A549 (cell line): ENCODE data around the gene PDCD2L. TPM values are rescaled to one million over a fixed set of nuclear protein-coding genes. Genes with fewer than 3 reads are reported as not detected.

Experiments used
- BCL3 ChIP-seq: fragments of >200 bp; sonication (Bioruptor Twin); formaldehyde crosslinking; IDR thresholded peaks from 3 replicates; pipeline ENCODE4 v1.6.1; 2016
- BHLHE40 ChIP-seq: IDR thresholded peaks from 2 replicates; pipeline ENCODE4 v1.6.1; 2012; ENCODE audit warnings: low read depth, low read length, inconsistent platforms
- CBX2 ChIP-seq: fragments of 200-600 bp; sonication (generic); IDR thresholded peaks from 2 replicates; pipeline ENCODE4 v1.6.1; 2016; ENCODE audit warnings: low read depth, mild to moderate bottlenecking, borderline replicate concordance
- CBX8 ChIP-seq: fragments of 200-600 bp; sonication (generic); IDR thresholded peaks from 2 replicates; pipeline ENCODE4 v1.6.1; 2016
- CHD2 ChIP-seq: fragments of 150-350 bp; IDR thresholded peaks from 2 replicates; pipeline ENCODE4 v1.6.1; 2014; ENCODE audit warnings: low read length; ENCODE audit not compliant: partially characterized antibody
- EHF ChIP-seq: fragments of 250-450 bp; sonication (Bioruptor Pico); IDR thresholded peaks from 2 replicates; pipeline ENCODE4 v1.5.0; 2020; ENCODE audit warnings: mild to moderate bottlenecking
- EHMT2 ChIP-seq: fragments of 200-600 bp; sonication (generic); IDR thresholded peaks from 2 replicates; pipeline ENCODE4 v1.6.1; 2016; ENCODE audit warnings: antibody characterized with exemption, low read depth, mild to moderate bottlenecking, moderate library complexity
- EP300 ChIP-seq, 2 experiments: fragments of >200 bp; sonication (Bioruptor Twin); formaldehyde crosslinking; IDR thresholded peaks; 2 replicates in 1 of 2; 3 replicates in 1 of 2; pipeline ENCODE4 v1.6.1; 2016 to 2017
- ESRRA ChIP-seq: fragments of 150-350 bp; IDR thresholded peaks from 2 replicates; pipeline ENCODE4 v1.6.1; 2014; ENCODE audit warnings: mild to moderate bottlenecking, low read length, borderline replicate concordance
- FOSL2 ChIP-seq, 2 experiments: fragments of 450-650 bp in 1 of 2; fragments of >200 bp in 1 of 2; sonication (Bioruptor Twin) in 1 of 2; formaldehyde crosslinking; IDR thresholded peaks; 2 replicates each; pipeline versions ENCODE4 v1.5.0 to v1.6.1; 2016 to 2020; ENCODE audit warnings: mild to moderate bottlenecking in 1 of 2, moderate library complexity in 1 of 2
- HOXA7 ChIP-seq: fragments of 250-450 bp; sonication (Bioruptor Pico); IDR thresholded peaks from 2 replicates; pipeline ENCODE4 v1.5.0; 2020; ENCODE audit warnings: mild to moderate bottlenecking, moderate library complexity
- HOXB13 ChIP-seq: fragments of 250-450 bp; sonication (Bioruptor Pico); IDR thresholded peaks from 2 replicates; pipeline ENCODE4 v1.5.0; 2020; ENCODE audit warnings: low read depth, mild to moderate bottlenecking, moderate library complexity
- JUN ChIP-seq, 2 experiments: fragments of >200 bp; sonication (Bioruptor Twin); formaldehyde crosslinking; IDR thresholded peaks; 2 replicates in 1 of 2; 3 replicates in 1 of 2; pipeline ENCODE4 v1.6.1; 2016 to 2017
- KDM1A ChIP-seq: fragments of 200-600 bp; sonication (generic); IDR thresholded peaks from 2 replicates; pipeline ENCODE4 v1.6.1; 2016; ENCODE audit warnings: low read depth, mild to moderate bottlenecking
- MAX ChIP-seq: IDR thresholded peaks from 2 replicates; pipeline ENCODE4 v1.6.1; 2012
- MYC ChIP-seq: IDR thresholded peaks from 2 replicates; pipeline ENCODE4 v1.6.1; 2012; ENCODE audit warnings: mild to moderate bottlenecking, inconsistent platforms, low read length, improper control_type of control experiment, borderline replicate concordance
- NFE2L2 ChIP-seq: fragments of 150-350 bp; conservative IDR thresholded peaks from 2 replicates; pipeline ENCODE4 v1.6.1; 2014; ENCODE audit warnings: low read length
- NPAS2 ChIP-seq: fragments of 250-450 bp; sonication (Bioruptor Pico); IDR thresholded peaks from 2 replicates; pipeline ENCODE4 v1.8.0; 2022; ENCODE audit warnings: mild to moderate bottlenecking, moderate library complexity, borderline replicate concordance
- PBX3 ChIP-seq: IDR thresholded peaks from 2 replicates; pipeline ENCODE4 v1.6.1; 2012
- PHF8 ChIP-seq: fragments of 200-600 bp; sonication (generic); IDR thresholded peaks from 2 replicates; pipeline ENCODE4 v1.6.1; 2016; ENCODE audit warnings: low read depth, mild to moderate bottlenecking, antibody characterized with exemption, moderate library complexity, borderline replicate concordance
- POLR2AphosphoS2 ChIP-seq: conservative IDR thresholded peaks from 2 replicates; pipeline ENCODE4 v1.6.1; 2012; ENCODE audit warnings: low read length, improper control_type of control experiment, inconsistent platforms
- RAD21 ChIP-seq, 2 experiments: fragments of >200 bp in 1 of 2; sonication (Bioruptor Twin) in 1 of 2; formaldehyde crosslinking in 1 of 2; IDR thresholded peaks in 1 of 2; conservative IDR thresholded peaks in 1 of 2; 2 replicates in 1 of 2; 3 replicates in 1 of 2; pipeline ENCODE4 v1.6.1; 2012 to 2018; ENCODE audit warnings: inconsistent platforms in 1 of 2
- RARB ChIP-seq: fragments of 250-450 bp; sonication (Bioruptor Pico); IDR thresholded peaks from 2 replicates; pipeline ENCODE4 v1.8.0; 2021; ENCODE audit warnings: mild to moderate bottlenecking, moderate library complexity
- SMC3 ChIP-seq: fragments of >200 bp; sonication (Bioruptor Twin); formaldehyde crosslinking; IDR thresholded peaks from 3 replicates; pipeline ENCODE4 v1.6.1; 2018; ENCODE audit warnings: inconsistent platforms
- SREBF2 ChIP-seq: fragments of 450-650 bp; IDR thresholded peaks from 2 replicates; pipeline ENCODE4 v1.6.1; 2014; ENCODE audit warnings: mild to moderate bottlenecking, moderate library complexity
- polyA plus RNA-seq, 4 experiments: library from polyadenylated mRNA; depleted of rRNA in 3 of 4; stranded (reverse); fragments of >200 nt; fragmentation: RNase III in 1 of 4; extraction: RNeasy Plus Mini Kit Qiagen cat#74134 plus additional on column Dnase treatment in 1 of 4; gene quantifications; 2 replicates in 3 of 4; 3 replicates in 1 of 4; pipeline ENCODE4 v1.2.3, GENCODE V29; 2011 to 2017
- TF ChIP-seq, protein P1 (sequence below): fragments of 250-450 bp; sonication (Bioruptor Pico); IDR thresholded peaks from 2 replicates; pipeline ENCODE4 v1.5.0; 2021; ENCODE audit warnings: mild to moderate bottlenecking, moderate library complexity, borderline replicate concordance
- TF ChIP-seq, protein P2 (sequence below): fragments of 150-350 bp; IDR thresholded peaks from 2 replicates; pipeline ENCODE4 v1.6.1; 2014; ENCODE audit warnings: low read depth, mild to moderate bottlenecking, low read length

PDCD2L gene
- polyA plus RNA-seq, 2 of the 4 experiments (the other 2 are of a cell fraction): 31.5 to 68.9 TPM

GRCh38 chr19:34364830-34365462 is 39.3 kb upstream of the PDCD2L start, which contains the start of gene GPI (continued):
- TF ChIP-seq ESRRA: no peak; the same call in 1 of the 2 replicates
- TF ChIP-seq RARB (CRISPR knock-in tag): no peak
- TF ChIP-seq FOSL2 (IDR thresholded peaks at IDR 0.05): no peak
- TF ChIP-seq FOSL2 (CRISPR knock-in tag; IDR thresholded peaks at IDR 0.05): no peak
- TF ChIP-seq SMC3: no peak
- no peak for TF ChIP-seq CBX8
- TF ChIP-seq PBX3: peak; percentile 56; the same call in 1 of the 2 replicates
- TF ChIP-seq NPAS2: no peak
- TF ChIP-seq, protein P1, sequence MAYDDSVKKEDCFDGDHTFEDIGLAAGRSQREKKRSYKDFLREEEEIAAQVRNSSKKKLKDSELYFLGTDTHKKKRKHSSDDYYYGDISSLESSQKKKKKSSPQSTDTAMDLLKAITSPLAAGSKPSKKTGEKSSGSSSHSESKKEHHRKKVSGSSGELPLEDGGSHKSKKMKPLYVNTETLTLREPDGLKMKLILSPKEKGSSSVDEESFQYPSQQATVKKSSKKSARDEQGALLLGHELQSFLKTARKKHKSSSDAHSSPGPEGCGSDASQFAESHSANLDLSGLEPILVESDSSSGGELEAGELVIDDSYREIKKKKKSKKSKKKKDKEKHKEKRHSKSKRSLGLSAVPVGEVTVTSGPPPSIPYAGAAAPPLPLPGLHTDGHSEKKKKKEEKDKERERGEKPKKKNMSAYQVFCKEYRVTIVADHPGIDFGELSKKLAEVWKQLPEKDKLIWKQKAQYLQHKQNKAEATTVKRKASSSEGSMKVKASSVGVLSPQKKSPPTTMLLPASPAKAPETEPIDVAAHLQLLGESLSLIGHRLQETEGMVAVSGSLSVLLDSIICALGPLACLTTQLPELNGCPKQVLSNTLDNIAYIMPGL (CRISPR knock-in tag): no peak
- TF ChIP-seq, protein P2, sequence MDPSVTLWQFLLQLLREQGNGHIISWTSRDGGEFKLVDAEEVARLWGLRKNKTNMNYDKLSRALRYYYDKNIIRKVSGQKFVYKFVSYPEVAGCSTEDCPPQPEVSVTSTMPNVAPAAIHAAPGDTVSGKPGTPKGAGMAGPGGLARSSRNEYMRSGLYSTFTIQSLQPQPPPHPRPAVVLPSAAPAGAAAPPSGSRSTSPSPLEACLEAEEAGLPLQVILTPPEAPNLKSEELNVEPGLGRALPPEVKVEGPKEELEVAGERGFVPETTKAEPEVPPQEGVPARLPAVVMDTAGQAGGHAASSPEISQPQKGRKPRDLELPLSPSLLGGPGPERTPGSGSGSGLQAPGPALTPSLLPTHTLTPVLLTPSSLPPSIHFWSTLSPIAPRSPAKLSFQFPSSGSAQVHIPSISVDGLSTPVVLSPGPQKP: no peak
- TF ChIP-seq SREBF2: no peak
- peak; percentile 93 to 95; a peak in 4 of 5 replicates for TF ChIP-seq JUN (IDR thresholded peaks at IDR 0.05)
- no peak for TF ChIP-seq NFE2L2
- no peak for TF ChIP-seq EP300 (IDR thresholded peaks at IDR 0.05)
- no peak for TF ChIP-seq POLR2AphosphoS2
- TF ChIP-seq EHMT2: no peak
- no peak for TF ChIP-seq HOXA7 (CRISPR knock-in tag)
- no peak for TF ChIP-seq CBX2
- TF ChIP-seq HOXB13 (CRISPR knock-in tag): no peak
- no peak for TF ChIP-seq KDM1A
- TF ChIP-seq MYC: peak; percentile 78; the same call in 1 of the 2 replicates
- no peak for TF ChIP-seq RAD21 (conservative IDR thresholded peaks at IDR 0.05 in 1 of 2, IDR thresholded peaks at IDR 0.05 in 1 of 2)
- peak; percentile 77 for TF ChIP-seq MAX
- TF ChIP-seq EHF: no peak
- TF ChIP-seq CHD2: no peak
- no peak for TF ChIP-seq BHLHE40
- TF ChIP-seq BCL3: peak; percentile 98
- peak; percentile 91 for TF ChIP-seq PHF8
